HG03565 (cell line): ENCODE measurements around the gene TIMM23B.
"Not testable (repeated sequence)": the region's sequence is repeated elsewhere in the genome, so short reads cannot be mapped to it uniquely, and the experiment has no call there.

Source experiments
- ATAC-seq: cut with Tn5 transposase; IDR thresholded peaks from one replicate; pipeline ENCODE4 v1.9.1; 2021; ENCODE audit warnings: mild to moderate bottlenecking, moderate library complexity; ENCODE audit not compliant: unreplicated experiment

The TIMM23B gene

GRCh38 chr10:49972094-49972493, 30.2 kb downstream of the TIMM23B start:
- not testable (repeated sequence) for ATAC-seq

- not testable (repeated sequence) for ATAC-seq
These were observed 35.9 kb downstream of the TIMM23B start for GRCh38 chr10:49977756-49978155.

GRCh38 chr10:49987207-49987606, 45.4 kb downstream of the TIMM23B start:
- not testable (repeated sequence) for ATAC-seq

- ATAC-seq, result not testable (repeated sequence)
These were observed 46.5 kb downstream of the TIMM23B start, which contains the start of gene AGAP6 for GRCh38 chr10:49988376-49988775. Gene AGAP6, plus strand, starts transcription at chr10:49988406. Its CDS starts 310 bp downstream, at chr10:49988716.

GRCh38 chr10:49995321-49995720, 53.5 kb downstream of the TIMM23B start:
- ATAC-seq, result not testable (repeated sequence)

GRCh38 chr10:50014024-50014423, 72.2 kb downstream of the TIMM23B start:
- not testable (repeated sequence) for ATAC-seq

GRCh38 chr10:50015596-50016220, 73.9 kb downstream of the TIMM23B start:
- not testable (repeated sequence) for ATAC-seq

GRCh38 chr10:50016926-50017325, 75.1 kb downstream of the TIMM23B start:
- not testable (repeated sequence) for ATAC-seq

GRCh38 chr10:50017646-50018045, 75.8 kb downstream of the TIMM23B start:
- ATAC-seq, result not testable (repeated sequence)

- ATAC-seq, result not testable (repeated sequence)
These were observed 77.4 kb downstream of the TIMM23B start for GRCh38 chr10:50019279-50019678.

- ATAC-seq, result not testable (repeated sequence)
These were observed 78.7 kb downstream of the TIMM23B start for GRCh38 chr10:50020451-50021024.

- ATAC-seq, result no peak
These were observed 79.8 kb downstream of the TIMM23B start for GRCh38 chr10:50021646-50022045.
